GM19455 (cell line): ENCODE measurements around the gene RELN.
"Not testable (repeated sequence)": the region's sequence is repeated elsewhere in the genome, so short reads cannot be mapped to it uniquely, and the experiment has no call there.

Source experiments
- ATAC-seq: cut with Tn5 transposase; IDR thresholded peaks from one replicate; pipeline ENCODE4 v1.9.1; 2021; ENCODE audit not compliant: unreplicated experiment

The RELN gene

DNA sequence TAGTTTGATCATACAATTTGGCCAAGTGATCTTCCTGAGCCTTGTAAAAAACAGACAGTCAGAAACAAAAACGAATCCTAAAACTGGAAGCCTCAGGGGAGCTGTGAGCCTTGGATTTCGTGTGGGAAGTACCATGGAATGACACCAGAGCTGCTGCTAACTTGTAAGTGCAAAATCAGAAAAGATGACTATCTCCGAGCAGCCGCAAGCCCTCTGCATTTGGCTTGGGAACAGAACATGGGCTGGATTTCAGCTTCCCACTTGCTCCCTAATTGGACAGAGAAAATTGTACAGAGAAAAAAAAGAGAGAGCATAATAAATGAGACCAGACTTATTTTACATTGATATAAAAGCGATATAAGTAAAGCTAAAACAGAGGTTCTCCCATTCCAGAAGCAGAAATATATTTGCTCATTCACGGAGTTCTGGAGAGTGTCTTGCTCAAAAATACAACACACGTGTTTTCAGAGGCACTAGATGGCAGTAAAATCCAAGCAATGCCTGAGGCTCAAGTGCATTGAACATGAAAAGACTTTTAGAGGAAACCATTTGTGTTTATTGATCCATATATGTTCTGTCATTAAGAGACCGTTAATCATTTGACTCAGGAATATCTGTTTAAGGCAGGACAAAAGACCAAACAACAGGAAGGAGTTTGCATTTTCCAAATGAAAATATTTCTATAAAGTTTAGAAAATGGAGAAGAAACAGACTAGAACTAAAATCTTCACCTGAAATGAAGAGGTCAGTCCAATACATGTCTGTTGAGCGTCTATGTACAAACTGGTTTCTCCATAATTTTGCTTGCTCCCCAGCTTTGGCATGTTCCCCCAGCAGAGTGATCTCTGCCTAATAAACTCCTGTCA is 465.2 kb downstream of the RELN start:
- ATAC-seq = no peak

DNA sequence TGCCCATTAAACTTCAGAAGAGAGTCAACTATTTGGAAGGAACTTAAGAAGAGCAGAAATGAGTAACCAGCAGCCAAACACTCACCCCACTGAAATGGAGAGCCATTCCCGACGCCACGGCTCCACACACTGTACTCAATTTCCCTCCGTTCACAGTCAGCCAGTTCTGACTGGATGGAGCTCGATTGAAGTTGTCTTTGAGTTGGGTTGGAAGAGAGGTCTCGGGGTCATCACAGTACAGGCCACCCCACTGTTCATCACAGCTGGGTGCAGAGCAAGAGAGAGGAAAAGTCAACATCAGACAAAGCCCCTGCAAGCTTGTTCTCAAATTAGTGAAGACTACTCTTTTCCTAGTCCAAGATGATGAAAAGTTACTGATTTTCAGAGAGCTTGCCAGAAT is 467.5 kb downstream of the RELN start:
- no peak for ATAC-seq

DNA sequence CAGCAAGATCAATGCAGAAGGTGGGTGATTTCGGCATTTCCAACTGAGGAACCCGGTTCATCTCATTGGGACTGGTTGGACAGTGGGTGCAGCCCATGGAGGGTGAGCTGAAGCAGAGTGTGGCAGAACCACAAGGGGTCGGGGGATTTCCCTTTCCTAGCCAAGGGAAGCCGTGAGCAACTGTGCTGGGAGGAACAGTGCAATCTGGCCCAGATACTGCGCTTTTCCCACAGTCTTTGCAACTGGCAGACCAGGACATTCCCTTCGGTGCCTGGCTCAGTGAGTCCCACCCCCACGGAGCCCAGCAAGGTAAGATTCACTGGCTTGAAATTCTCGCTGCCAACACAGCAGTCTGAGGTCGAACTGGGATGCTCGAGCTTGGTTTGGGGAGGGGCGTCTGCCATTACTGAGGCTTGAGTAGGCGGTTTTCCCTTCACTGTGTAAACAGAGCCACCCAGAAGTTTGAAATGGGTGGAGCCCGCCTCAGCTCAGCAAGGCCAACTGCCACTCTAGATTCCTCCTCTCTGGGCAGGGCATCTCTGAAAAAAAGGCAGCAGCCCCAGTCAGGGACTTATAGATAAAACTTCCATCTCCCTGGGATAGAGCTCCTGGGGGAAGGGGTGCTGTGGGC is 484.8 kb downstream of the RELN start:
- ATAC-seq = no peak

DNA sequence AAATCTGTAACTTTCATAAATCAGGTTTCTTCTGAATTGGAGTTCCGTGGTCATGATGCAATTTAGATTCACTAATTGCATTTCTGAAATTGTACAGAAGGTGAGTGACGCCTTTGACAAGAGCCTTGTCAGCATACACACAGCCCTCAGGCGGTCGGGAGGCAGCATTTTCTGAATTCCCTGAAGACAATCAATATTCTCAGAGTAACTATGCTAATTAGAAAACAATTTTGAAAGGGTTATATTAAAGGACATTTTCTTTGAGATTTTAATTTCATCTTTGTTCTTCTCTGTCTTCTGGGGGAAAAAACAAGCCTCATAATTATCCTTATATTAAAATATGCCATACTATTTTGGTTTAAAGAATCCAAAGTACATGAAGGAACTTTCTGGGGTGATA is 488.3 kb downstream of the RELN start:
- no peak for ATAC-seq

DNA sequence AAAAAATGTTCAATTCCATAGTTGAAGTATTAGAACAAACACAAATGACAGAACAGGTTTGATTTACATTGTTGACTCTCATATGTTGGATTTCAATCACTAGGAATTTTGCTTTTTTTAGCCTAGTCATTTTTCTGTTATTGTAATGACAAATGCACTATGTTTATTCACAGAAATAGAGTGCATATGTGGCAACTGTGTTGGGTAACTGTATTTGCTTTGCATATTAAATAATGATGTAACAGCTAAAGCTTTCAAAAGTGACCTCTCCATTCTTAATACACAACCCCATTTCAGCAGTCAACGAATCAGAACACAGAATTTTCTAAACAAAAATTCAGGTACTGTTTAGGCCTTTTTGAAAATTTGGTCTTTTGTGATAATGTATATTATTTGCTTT is 489.5 kb downstream of the RELN start:
- no peak for ATAC-seq

DNA sequence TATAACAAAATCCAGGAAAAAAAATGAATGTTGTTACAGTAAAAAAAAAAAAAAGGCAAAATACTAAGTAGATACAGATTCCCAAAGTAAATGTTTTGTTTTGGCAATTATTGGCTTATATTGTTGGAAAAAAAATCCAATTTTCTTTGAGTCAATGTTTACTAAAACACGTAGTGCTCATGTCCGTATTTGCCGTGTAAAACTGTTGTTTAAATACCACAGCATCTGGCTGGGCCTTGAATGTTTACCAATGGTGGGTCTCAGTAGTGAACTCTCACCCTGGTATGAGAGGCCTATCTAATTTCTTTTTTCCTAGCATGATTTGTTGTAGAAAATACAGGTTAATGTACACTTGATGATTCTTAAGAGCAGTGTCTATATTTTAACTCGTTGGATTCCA is 502.0 kb downstream of the RELN start:
- ATAC-seq = no peak

DNA sequence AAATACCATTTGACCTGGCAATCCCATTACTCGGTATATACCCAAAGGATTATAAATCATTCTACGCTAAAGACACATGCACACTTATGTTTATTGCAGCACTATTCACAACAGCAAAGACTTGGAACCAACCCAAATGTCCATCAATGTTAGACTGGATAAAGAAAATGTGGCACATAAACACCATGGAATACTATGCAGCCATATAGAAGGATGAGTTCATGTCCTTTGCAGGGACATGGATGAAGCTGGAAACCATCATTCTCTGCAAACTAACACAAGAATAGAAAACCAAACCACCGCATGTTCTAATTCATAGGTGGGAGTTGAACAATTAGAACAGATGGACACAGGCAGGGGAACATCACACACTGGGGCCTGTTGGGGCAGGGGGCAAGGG is 502.6 kb downstream of the RELN start:
- not testable (repeated sequence) for ATAC-seq

DNA sequence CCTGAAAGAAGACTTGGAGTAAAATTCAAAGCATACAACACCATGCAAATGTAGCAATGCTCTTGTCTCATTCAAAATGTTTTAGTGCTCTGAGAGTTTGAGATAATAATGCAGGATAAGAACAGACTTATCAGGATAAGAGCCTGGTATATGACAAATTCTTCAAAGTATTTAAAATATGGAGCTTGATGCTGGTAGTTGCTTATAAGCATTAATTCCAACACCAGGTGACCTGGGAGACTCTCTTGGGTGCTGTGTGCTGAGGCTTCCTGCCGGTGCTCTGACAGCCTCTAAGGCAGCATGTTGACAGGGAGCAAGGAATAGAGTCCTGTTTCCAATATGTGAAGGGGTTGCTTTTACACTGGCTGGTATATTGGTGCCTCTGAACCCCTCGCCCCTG is 508.7 kb downstream of the RELN start:
- no peak for ATAC-seq

DNA sequence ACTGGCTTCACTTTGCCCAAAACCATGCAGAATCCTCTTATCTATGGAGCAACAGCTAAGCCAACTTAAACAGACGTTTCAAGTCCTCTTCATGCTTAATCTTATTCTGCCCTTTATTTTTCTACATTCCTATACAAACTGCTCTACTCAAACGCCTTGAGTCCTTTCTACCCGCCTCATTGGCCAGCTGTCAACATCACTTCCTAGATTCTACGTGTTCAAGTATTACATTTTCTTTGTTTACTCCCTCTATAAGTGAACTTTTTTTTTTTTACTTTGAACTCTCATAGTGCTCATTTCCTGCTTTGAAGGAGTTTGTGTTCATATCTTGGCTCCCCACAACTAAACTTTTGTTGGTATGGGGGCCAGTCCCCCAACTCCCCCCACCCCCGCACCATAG is 514.5 kb downstream of the RELN start:
- no peak for ATAC-seq

DNA sequence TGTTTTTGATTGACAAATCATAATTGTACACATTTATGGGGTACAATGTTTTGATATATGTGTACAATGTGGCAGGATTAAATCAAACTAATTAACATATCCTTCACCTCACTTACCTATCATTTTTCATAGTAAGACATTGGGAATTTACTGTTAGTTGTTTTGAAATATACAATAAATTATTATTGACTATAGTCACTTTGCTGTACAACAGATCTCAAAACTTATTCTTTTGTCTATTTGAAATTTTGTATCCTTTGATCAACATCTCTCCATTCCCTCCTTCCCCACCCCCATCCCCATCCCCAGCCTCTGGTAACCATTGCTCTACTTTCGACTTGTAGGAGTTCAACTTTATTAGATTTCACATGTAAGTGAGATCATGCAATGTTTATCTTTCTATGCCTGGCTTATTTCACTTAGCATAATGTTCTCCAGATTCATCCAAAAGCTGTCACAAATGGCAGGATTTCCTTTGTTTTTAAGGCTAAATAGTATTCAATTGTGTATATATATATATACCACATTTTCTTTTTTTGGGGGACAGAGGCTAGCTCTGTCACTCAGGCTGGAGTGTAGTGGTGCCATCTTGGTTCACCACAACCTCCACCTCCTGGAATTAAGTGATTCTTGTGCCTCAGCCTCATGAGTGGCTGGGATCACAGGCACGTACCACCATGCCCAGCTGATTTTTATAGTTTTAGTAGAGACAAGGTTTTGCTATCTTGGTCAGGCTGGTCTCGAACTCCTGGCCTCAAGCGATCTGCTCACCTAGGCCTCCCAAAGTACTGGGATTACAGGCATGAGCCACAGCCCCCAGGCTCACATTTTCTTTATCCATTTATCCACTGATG is 520.1 kb downstream of the RELN start:
- no peak for ATAC-seq

DNA sequence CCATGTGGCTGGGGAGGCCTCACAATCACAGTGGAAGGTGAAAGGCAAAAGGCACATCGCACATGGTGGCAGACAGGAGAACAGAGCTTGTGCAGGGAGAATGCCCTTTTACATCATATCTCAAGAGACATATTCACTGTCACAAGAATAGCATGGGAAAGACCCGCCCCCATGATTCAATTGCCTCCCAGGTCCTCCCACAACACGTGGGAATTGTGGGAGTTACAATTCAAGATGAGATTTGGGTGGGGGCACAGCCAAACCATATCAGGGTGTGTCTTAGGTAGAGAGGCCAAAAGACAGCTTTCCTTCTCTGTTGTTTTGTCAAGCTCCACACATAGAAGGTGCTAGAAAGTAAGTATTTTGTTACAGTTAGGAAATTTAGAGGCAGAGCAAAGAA is 522.6 kb downstream of the RELN start:
- ATAC-seq = no peak

DNA sequence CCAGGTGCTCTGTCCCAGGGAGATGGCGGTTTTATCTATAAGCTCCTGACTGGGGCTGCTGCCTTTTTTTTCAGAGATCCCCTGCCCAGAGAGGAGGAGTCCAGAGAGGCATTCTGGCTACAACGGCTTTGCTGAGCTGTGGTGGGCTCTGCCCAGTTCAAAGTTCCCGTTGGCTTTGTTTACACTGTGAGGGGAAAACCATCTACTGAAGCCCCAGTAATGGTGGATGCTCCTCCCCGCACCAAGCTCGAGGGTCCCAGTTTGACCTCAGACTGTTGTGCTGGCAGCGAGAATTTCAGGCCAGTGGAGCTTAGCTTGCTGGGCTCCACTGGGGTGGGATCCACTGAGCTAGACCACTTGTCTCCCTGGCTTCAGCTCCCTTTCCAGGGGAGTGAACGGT is 527.1 kb downstream of the RELN start:
- no peak for ATAC-seq

DNA sequence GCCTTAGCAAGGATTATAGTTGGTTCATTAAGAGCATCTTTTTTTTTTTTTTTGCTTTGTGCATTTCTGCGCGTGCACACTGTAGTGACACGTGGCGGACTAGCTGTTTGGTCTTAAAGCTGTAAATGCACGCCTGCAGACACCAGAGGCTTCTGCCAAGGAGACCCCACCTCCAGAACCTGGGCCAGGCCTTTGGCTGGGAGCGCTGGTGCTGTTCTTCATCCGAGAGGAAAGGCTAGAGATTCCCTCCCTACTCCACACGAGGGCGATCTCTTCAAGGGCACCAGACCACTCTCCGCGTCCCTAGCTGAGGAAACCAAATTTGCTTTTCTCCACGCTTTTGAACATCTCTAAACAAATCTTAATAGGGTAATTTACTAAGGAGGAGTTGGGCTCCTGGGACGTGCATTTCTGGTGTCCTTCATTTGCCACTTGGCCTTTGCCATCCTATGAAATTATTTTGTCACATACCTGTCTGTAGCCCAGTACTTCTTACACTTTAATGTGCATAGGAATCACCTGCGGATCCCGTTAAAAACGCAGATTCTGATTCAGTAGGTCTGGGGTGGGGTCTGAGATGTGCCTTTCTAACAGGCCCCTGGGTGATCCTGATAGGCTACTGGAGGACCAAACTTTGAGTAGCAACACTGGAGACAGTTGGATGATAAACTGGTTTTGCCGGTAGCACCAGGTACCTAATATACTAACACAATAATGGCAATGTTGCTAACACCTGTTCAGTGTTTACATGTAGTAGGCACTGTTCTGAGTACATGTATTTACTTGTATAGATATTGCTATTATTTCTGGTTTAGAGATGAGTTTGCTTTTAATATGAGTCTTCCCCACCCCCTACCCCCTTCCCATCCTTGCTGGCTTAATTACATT is 542.1 kb downstream of the RELN start:
- peak; percentile 74 for ATAC-seq

DNA sequence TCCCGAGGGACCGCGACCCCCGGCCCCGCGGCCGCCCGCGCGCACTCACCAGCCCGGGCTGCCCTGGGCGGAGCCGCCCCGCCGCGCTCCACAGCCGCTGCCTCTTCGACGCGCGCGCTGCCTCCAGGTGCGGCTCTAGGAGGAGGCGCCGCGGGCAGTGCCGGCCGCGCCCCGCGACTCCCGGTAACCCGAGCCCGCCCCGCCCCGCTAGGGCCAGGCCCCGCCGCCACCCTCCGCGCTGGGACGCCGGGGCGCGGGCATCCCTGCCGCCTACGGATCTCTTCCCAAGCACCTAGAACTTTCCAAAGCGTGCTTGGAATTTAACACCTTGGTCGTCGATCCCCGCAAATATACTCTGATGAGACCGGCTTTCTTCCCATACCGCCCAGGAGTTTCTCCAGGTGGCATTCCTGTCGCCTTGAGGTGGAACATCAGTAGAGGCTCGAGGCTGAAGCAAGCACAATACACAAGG is 543.4 kb downstream of the RELN start, which contains the start of gene SLC26A5:
Gene SLC26A5, minus strand, starts transcription at position 159 of the 472 bp plus-strand sequence. CDS start 24,693 bp downstream, outside the sequence.
- ATAC-seq = no peak

DNA sequence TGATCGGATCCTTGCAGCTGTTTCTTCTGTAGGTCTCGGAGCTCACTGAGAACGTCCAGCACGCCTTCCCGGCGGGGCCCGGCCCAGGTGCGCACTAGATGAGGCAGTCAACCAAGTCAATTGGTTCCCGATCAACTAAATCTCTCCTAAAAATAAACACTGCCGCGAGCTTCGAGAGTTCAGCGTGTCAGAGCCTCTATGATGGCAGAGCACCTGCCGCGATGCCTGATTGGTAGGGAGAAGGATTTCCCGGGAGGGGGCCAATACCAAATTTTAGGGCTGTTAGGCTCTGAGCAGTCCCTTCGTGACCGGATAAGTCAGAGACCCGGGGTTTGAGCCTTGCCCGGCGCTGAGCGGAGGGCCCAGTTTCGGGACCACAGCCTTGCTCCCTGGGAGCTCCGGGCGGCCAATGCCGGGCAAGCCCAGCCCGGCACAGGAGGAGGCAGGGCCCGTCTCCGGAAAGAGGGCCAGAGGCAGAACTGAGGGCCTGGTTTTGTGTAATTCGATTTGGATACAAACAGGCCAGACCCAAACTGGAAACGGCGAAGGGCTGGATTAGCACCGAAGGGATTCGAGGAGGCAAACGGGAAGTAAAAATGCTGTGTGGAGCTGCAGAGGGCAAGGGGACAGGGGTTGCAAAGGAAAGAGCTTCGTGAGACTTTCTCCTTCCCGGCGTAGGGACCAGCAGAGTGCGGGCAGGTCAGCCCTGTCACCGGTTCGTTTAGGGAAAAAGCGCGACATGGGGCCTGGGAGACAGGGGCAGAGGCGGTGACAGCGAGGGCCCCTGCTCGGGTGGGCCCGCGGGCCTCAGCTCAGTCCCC is 544.0 kb downstream of the RELN start:
- no peak for ATAC-seq

DNA sequence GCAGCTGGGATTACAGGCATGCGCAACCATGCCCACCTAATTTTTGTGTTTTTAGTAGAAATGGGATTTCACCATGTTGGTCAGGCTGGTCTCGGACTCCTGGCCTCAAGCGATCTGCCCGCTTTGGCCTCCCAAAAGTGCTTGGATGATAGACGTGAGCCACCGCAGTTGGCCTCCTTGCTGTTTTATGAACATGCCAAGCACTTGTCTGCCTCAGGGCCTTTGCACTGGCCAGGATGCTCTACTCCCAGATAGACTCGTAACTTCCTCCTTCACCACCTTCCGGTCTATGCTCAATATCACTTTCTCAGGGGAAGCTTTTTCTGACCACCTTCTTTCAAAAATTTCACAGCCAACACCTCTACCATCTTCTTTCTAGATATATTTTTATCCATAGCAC is 549.8 kb downstream of the RELN start:
- no peak for ATAC-seq

DNA sequence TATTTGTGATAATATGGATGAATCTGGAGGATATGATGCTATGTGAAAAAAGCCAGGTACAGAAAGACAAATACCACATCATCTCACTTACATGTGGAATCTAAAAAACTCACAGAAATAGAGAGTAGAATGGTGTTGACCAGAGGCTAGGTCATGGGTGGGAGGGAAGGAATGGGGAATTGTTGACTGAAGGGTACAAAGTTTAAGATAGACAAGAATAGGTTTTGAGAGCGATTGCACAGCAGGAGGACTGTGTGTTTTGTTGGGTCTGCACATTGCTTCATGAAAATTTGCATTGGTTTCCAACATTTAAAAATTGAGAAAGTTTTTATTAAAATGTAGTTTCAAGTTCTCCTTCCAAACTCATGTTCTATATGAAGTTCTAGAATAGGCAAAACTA is 551.8 kb downstream of the RELN start:
- no peak for ATAC-seq

DNA sequence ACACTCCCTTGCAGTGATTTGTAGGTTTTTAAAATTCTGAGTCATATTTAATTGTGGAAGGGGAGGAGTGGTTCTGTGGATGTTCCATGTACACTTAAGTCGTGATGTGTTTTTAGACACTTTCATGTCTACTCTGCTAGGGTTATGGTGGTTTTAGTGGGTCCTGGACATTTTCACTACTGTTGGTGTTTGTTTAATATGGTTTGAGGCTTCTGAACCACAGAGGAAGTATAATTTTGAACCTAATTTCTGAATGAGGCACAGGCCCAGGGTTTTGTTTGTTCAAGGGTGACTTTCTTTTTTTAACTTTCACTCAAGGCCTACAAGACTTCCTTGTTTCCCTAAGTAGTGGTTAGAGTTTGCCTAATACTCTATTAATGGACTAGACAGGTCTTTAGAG is 556.7 kb downstream of the RELN start:
- no peak for ATAC-seq

DNA sequence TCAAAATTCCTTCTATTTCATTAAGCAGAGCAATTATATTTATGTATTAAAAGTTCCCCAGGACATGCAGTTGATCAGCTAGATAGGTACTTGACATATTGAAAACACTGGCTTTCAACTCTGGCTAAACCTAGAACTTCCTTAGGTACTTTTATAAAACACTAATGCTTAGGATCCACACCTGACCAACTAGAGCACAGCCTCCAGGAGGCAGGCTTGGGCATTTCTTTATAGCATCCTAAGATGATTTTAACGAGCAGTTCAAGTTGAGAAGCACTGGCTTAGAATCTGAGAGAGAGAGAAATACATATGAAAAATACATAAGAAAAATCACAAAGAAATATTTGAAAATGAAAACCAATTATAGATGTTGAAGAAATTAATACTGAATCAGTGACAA is 564.3 kb downstream of the RELN start:
- ATAC-seq = no peak
